Right lobe of liver (tissue), 6 donors: Measurements from ENCODE around the gene CCDC33. TPM values are rescaled to one million over a fixed set of nuclear protein-coding genes. Genes with fewer than 3 reads are reported as not detected.

Experiments used
- ATAC-seq, 4 donors: fragments of 200-7000 bp; cut with Tn5 transposase; one replicate each; pipeline ENCODE4 v1.9.1; 2020; ENCODE audit warnings: mild to moderate bottlenecking in 4 of 4, moderate library complexity in 4 of 4
- DNase-seq, 3 donors: peaks; one replicate each; pipeline ENCODE4 v3.0.0-alpha.2; 2020
- H3K27ac ChIP-seq, 3 donors: fragments of 200-600 bp; one replicate each; pipeline ENCODE4 v1.8.0; 2022
- H3K27me3 ChIP-seq, 2 donors: fragments of 200-600 bp; one replicate each; pipeline ENCODE4 v1.8.0; 2022
- H3K36me3 ChIP-seq, 4 donors: fragments of 200-600 bp; sonication (generic) in 1 of 4; one replicate each; pipeline versions ENCODE4 v1.5.1 to v1.8.0; 2017 to 2022; ENCODE audit warnings: control low read depth in 1 of 4
- H3K4me1 ChIP-seq, 4 donors: fragments of 200-600 bp; sonication (generic) in 1 of 4; one replicate each; pipeline versions ENCODE4 v1.5.1 to v1.8.0; 2017 to 2022; ENCODE audit warnings: control low read depth in 1 of 4
- H3K4me3 ChIP-seq, 3 donors: fragments of 200-600 bp; one replicate each; pipeline ENCODE4 v1.8.0; 2022
- H3K9me3 ChIP-seq, 4 donors: fragments of 200-600 bp; sonication (generic) in 1 of 4; one replicate each; pipeline versions ENCODE4 v1.5.1 to v1.8.0; 2017 to 2022; ENCODE audit warnings: control low read depth in 1 of 4
- POLR2A ChIP-seq: fragments of 450-650 bp; IDR thresholded peaks from one replicate; pipeline ENCODE4 v1.6.1; 2017; ENCODE audit warnings: antibody characterized with exemption, mild to moderate bottlenecking
- WGBS: methylation state at CpG from one replicate; pipeline ENCODE4 v1.1.6; 2018; ENCODE audit warnings: low coverage, low lambda C conversion rate; ENCODE audit not compliant: insufficient coverage; ENCODE audit errors: missing lambda C conversion rate; 5-methylcytosine and 5-hydroxymethylcytosine counted together
- intact Hi-C, 2 donors: fragments of 100-400 bp; cut with DNase I; formaldehyde crosslinking; loops; one replicate each; pipeline versions ENCODE4 v1.11.2 to v1.14.1; 2022
- long read RNA-seq: library from polyadenylated mRNA; unstranded; transcript quantifications from one replicate; pipeline ENCODE4 v2.0.0, GENCODE V29; 2019
- total RNA-seq, 6 experiments: library from RNA; depleted of rRNA in 2 of 6; stranded (reverse); fragments of >200 nt in 2 of 6; fragmentation: NEBNext Ultra II Directional in 3 of 6; extraction: Animal tissue kit (Norgen Biotek cat#: 25700) in 3 of 6; gene quantifications; one replicate each; pipeline versions ENCODE4 v1.1.0 to v1.2.4, GENCODE V29; 2016 to 2023
- TF ChIP-seq, protein P1 (sequence below), 4 donors: fragments of 200-600 bp in 3 of 4; fragments of 450-650 bp in 1 of 4; IDR thresholded peaks; one replicate each; pipeline versions ENCODE4 v1.5.1 to v1.8.0; 2016 to 2022; ENCODE audit warnings: antibody characterized with exemption in 4 of 4, mild to moderate bottlenecking in 2 of 4
- donor health status: DM: no; HTN: yes; CAD: no.
- donor health status: DM: no; HTN: no; CAD: no.
- donor health status: DM: no; HTN: no; CAD: no.
- donor health status: DM: no; HTN: yes; CAD: no.
- donor health status: DM: no; HTN: yes; CAD: no.

CCDC33 gene
- total RNA-seq: not detected
- long read RNA-seq: 0 reads

DNA sequence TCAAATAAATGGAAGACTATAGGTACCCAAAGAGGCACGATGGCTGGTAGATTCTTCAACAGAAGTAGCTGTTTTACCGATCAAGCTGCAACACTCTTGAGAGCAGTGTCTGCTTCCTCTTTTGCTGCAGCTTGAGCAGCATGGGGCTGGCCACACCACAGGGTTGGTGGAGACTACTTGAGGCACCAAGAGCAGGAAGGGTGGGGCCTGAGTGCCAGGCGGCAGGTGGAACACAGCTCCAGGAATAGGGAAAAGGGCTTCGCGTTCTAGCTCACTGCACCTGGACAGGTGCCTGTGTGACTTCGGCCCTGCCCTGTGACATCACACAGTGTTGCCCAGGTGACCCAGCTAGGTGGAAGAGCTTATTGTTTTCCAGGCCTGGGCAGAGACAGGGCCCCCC, at the start of gene CCDC33:
CCDC33 (plus strand) TSS at position 365 of the 400 bp plus-strand sequence. CDS start 394 bp downstream, outside the sequence.
- H3K4me1 ChIP-seq: peaks cover 0 to 12% (median 2%) of the 10 kb centered on the region in 4 donors
- H3K27ac ChIP-seq: no peak within 1 kb of the TSS
- no peaks in the 10 kb centered on the region for H3K27me3 ChIP-seq
- intact Hi-C loops: no loop called here
- TF ChIP-seq, protein P1, sequence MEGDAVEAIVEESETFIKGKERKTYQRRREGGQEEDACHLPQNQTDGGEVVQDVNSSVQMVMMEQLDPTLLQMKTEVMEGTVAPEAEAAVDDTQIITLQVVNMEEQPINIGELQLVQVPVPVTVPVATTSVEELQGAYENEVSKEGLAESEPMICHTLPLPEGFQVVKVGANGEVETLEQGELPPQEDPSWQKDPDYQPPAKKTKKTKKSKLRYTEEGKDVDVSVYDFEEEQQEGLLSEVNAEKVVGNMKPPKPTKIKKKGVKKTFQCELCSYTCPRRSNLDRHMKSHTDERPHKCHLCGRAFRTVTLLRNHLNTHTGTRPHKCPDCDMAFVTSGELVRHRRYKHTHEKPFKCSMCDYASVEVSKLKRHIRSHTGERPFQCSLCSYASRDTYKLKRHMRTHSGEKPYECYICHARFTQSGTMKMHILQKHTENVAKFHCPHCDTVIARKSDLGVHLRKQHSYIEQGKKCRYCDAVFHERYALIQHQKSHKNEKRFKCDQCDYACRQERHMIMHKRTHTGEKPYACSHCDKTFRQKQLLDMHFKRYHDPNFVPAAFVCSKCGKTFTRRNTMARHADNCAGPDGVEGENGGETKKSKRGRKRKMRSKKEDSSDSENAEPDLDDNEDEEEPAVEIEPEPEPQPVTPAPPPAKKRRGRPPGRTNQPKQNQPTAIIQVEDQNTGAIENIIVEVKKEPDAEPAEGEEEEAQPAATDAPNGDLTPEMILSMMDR (IDR thresholded peaks at IDR 0.05): no peak
- TF ChIP-seq POLR2A: no peak
- 53% methylated on average over 6 of the region's 6 CpGs for WGBS
- DNase-seq (no peak), ATAC-seq (no peak)
- H3K9me3 ChIP-seq: no peaks in the 10 kb centered on the region
- H3K36me3 ChIP-seq: no peaks in the 10 kb centered on the region
- no peak within 1 kb of the TSS for H3K4me3 ChIP-seq

DNA sequence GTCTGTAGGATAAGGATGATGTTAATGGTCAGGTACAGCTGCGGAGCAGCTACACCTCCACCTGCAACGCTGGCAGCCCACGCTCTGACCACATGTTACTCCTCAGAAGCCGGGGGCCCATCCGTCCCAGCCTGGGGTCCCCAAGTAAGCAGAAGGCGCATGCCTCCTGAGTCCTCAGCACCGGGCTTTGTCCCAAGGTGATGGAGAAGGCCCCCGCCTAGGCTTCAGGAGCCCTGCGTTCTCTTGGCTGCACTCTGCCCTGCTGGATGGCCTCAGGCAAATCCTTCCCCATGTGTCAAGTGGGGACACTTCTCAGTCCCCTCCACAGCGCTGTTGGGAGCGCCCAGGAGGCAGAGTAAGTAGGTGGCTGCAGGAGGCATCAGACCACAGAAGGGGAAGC, 47.9 kb upstream of the CCDC33 start:
- TF ChIP-seq POLR2A: no peak
- no peaks in the 10 kb centered on the region for H3K36me3 ChIP-seq
- H3K4me3 ChIP-seq: no peak overlapping the region
- no peak for ATAC-seq
- no peaks in the 10 kb centered on the region for H3K27me3 ChIP-seq
- no peaks in the 10 kb centered on the region for H3K4me1 ChIP-seq
- DNase-seq: no peak
- intact Hi-C loops: no loop called here
- H3K27ac ChIP-seq: no peak overlapping the region
- WGBS: 54% methylated on average over 3 of the region's 11 CpGs
- no peaks in the 10 kb centered on the region for H3K9me3 ChIP-seq

DNA sequence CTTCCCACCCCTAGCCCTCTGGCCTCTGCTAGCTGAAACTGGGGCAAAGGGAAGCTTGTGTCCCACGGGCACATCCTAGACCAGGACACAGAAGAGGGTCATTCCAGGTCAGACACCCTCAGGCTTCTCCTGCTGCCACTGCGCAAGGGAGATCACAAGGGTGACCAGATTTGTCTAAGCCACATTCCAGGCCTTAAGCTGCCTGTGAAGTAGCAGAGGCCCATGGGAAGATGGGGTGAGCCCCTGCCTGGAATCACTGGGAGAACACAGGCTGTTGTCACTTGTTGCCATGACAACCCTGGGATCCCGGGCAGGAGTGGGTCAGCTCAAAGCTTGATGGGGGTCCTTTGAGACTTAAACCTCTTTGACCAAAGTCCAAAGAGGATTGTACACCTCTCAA, 44.3 kb upstream of the CCDC33 start:
- no peak for DNase-seq
- H3K36me3 ChIP-seq: no peaks in the 10 kb centered on the region
- no peaks in the 10 kb centered on the region for H3K4me1 ChIP-seq
- intact Hi-C loops: no loop called here
- no peaks in the 10 kb centered on the region for H3K9me3 ChIP-seq
- ATAC-seq: no peak
- H3K27ac ChIP-seq: no peak overlapping the region
- no peak overlapping the region for H3K4me3 ChIP-seq
- 8% methylated on average over 2 of the region's 3 CpGs for WGBS
- H3K27me3 ChIP-seq: no peaks in the 10 kb centered on the region
- TF ChIP-seq POLR2A: no peak
- TF ChIP-seq, protein P1 (IDR thresholded peaks at IDR 0.05): no peak

DNA sequence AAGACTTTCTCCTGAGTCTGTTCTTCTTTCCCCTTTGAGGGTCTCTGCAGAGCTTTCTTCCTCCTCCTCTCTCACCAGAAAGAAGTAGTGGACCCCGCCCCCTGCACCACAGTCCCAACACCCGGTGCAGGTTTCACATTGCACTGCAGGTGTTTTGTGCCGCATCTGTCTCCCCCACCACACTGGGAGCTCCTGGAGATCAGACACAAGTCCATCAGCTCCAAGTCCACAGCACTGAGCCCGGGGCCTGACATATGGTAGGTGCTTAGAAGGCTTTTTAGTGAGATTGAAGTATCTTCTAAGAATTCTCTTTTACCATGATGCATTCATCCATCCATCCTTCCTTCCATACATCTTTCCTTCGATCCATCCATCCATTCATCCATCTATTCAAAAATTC, 43.4 kb upstream of the CCDC33 start:
- 70% methylated on average over 2 of the region's 5 CpGs for WGBS
- Histone ChIP-seq H3K36me3 (no peaks in the 10 kb centered on the region), H3K4me1 (no peaks in the 10 kb centered on the region), H3K27me3 (no peaks in the 10 kb centered on the region), H3K4me3 (no peak overlapping the region), H3K27ac (no peak overlapping the region), H3K9me3 (no peaks in the 10 kb centered on the region)
- ATAC-seq (no peak), DNase-seq (no peak)
- intact Hi-C loops: no loop called here
- TF ChIP-seq, protein P1 (IDR thresholded peaks at IDR 0.05): no peak
- TF ChIP-seq POLR2A: no peak

DNA sequence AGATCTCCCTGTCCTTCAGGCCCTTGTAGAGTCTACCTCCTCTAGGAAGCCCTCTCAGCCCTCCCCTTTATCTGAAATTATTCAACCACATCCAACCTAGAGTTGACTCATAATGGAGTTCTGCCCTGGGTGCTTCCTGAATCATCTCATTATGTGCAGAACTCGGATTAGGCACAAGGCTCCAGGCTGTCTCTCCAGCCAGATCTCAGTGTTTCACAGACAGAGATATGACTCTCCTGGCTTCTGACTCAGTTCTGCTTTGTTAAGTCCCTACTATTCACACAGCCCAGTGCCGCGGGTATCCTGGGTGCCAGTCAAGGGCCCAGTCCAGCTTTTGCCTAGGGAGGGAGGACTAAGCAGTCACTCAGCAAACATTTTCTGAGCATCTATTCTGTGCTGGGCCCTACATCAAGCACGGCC, 42.8 kb upstream of the CCDC33 start:
- H3K4me1 ChIP-seq: no peaks in the 10 kb centered on the region
- TF ChIP-seq, protein P1 (IDR thresholded peaks at IDR 0.05): no peak
- TF ChIP-seq POLR2A: no peak
- no peaks in the 10 kb centered on the region for H3K27me3 ChIP-seq
- DNase-seq: no peak
- WGBS: 56% methylated on average over 2 of the region's 4 CpGs
- intact Hi-C loops: no loop called here
- no peak overlapping the region for H3K4me3 ChIP-seq
- H3K9me3 ChIP-seq: no peaks in the 10 kb centered on the region
- H3K36me3 ChIP-seq: no peaks in the 10 kb centered on the region
- no peak overlapping the region for H3K27ac ChIP-seq
- ATAC-seq: no peak
